HG03097 (cell line): Measurements from ENCODE around the gene PCDHGA9.
"Not testable (repeated sequence)": the region's sequence is repeated elsewhere in the genome, so short reads cannot be mapped to it uniquely, and the experiment has no call there.

Experiments
- ATAC-seq: cut with Tn5 transposase; IDR thresholded peaks from one replicate; pipeline ENCODE4 v1.9.1; 2021; ENCODE audit not compliant: unreplicated experiment, low FRiP score

PCDHGA9 gene

GRCh38 chr5:141402553-141403243 is at the start of gene PCDHGA9:
PCDHGA9 (plus strand) TSS chr5:141402778; CDS start chr5:141402953, 175 bp downstream.
- ATAC-seq, result no peak

DNA sequence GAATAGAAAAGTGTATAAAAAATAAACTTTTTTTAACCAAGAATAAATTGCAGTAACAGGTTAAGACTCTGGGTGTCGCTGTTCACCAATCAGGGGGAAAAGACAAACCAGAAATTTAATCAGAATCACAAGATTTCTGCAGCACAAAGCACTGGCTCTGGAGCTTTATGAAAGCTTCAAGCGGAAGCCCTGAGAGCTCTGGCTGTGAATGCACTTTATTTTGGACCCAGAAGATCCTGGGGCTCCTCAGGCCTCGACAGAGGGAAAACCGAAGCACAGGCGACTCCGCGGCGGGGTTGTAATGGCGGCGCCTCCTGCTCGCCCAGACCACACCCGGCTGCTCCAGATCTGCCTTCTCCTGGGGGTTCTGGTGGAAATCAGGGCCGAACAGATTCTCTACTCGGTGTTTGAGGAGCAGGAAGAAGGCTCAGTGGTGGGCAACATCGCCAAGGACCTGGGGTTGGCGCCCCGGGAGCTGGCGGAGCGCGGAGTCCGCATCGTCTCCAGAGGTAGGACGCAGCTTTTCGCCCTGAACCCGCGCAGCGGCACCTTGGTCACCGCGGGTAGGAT is 47.6 kb upstream of the PCDHGA9 start, which contains the start of gene PCDHGA4:
PCDHGA4 (plus strand) TSS at position 122 of the 570 bp plus-strand sequence; CDS start at position 209, 87 bp downstream.
- ATAC-seq, result no peak

DNA sequence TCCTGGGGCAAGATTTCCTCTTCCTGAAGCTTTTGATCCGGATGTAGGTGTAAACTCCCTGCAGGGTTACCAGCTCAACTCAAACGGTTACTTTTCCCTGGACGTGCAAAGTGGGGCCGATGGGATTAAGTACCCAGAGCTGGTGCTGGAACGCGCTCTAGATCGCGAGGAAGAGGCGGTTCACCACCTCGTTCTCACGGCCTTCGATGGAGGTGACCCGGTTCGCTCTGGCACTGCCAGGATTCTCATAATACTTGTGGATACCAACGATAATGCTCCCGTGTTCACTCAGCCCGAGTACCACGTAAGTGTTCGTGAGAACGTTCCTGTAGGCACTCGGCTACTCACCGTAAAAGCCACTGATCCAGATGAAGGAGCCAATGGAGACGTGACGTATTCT is 46.9 kb upstream of the PCDHGA9 start:
- ATAC-seq, result no peak

GRCh38 chr5:141356133-141356532 is 46.4 kb upstream of the PCDHGA9 start:
- ATAC-seq, result no peak

- ATAC-seq, result no peak
These were observed 45.6 kb upstream of the PCDHGA9 start for GRCh38 chr5:141356950-141357349.

- ATAC-seq, result no peak
These were observed 42.7 kb upstream of the PCDHGA9 start, which contains the start of gene PCDHGB2 for GRCh38 chr5:141359790-141360426. PCDHGB2 (plus strand) TSS chr5:141359994; CDS start chr5:141360136, 142 bp downstream.

- no peak for ATAC-seq
These were observed 41.9 kb upstream of the PCDHGA9 start for GRCh38 chr5:141360685-141361084.

- no peak for ATAC-seq
These were observed 39.9 kb upstream of the PCDHGA9 start for GRCh38 chr5:141362719-141363118.

DNA sequence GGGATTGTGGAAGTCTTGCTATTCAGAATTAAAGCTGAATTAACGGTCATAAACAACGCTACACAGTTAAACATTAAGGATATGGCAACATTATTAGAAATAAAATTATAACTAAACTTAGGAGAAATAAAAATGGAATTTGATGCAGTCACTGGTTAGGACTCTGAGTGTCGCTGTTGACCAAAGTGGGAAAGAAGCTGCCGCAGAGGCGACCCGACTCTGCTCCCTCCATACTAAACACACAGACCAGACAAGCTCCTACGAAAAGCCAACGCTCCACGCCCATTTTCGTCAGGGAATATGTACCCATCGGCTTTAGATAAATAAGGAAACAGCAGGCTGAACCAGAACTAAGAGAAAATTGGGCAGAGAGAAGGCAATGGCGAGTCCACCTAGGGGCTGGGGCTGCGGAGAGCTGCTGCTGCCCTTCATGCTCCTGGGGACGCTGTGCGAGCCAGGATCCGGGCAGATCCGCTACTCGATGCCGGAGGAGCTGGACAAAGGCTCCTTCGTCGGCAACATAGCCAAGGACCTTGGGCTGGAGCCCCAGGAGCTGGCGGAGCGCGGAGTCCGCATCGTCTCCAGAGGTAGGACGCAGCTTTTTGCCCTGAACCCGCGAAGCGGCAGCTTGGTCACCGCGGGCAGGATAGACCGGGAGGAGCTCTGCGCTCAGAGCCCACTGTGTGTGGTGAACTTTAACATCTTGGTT is 38.5 kb upstream of the PCDHGA9 start, which contains the start of gene PCDHGA5:
PCDHGA5 (plus strand) TSS at position 211 of the 709 bp plus-strand sequence; CDS start at position 380, 169 bp downstream.
- no peak for ATAC-seq

DNA sequence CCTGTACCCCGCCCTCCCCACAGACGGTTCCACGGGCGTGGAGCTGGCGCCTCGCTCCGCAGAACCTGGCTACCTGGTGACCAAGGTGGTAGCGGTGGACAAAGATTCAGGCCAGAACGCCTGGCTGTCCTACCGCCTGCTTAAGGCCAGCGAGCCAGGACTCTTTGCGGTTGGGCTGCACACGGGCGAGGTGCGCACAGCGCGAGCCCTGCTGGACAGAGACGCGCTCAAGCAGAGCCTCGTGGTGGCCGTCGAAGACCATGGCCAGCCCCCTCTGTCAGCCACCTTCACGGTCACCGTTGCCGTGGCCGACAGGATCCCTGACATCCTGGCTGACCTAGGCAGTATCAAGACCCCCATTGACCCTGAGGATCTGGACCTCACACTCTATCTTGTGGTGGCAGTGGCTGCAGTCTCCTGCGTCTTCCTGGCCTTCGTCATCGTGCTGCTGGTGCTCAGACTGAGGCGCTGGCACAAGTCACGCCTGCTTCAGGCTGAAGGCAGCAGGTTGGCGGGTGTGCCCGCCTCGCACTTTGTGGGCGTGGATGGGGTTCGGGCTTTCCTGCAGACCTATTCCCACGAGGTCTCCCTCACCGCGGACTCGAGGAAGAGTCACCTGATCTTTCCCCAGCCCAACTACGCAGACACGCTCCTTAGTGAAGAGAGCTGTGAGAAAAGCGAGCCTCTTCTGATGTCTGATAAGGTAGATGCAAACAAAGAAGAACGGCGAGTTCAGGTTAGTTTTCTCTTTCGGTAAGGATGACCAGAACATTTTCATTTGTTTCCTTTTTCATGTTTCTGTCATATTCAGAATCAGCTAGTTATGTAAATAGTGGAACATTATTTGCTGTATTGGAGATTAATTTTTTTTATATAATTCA is 36.3 kb upstream of the PCDHGA9 start:
- no peak for ATAC-seq

GRCh38 chr5:141369994-141370848 is 32.4 kb upstream of the PCDHGA9 start, which contains the start of gene PCDHGB3:
PCDHGB3 (plus strand) TSS chr5:141370242; CDS start chr5:141370395, 153 bp downstream.
- ATAC-seq, result peak; percentile 68

DNA sequence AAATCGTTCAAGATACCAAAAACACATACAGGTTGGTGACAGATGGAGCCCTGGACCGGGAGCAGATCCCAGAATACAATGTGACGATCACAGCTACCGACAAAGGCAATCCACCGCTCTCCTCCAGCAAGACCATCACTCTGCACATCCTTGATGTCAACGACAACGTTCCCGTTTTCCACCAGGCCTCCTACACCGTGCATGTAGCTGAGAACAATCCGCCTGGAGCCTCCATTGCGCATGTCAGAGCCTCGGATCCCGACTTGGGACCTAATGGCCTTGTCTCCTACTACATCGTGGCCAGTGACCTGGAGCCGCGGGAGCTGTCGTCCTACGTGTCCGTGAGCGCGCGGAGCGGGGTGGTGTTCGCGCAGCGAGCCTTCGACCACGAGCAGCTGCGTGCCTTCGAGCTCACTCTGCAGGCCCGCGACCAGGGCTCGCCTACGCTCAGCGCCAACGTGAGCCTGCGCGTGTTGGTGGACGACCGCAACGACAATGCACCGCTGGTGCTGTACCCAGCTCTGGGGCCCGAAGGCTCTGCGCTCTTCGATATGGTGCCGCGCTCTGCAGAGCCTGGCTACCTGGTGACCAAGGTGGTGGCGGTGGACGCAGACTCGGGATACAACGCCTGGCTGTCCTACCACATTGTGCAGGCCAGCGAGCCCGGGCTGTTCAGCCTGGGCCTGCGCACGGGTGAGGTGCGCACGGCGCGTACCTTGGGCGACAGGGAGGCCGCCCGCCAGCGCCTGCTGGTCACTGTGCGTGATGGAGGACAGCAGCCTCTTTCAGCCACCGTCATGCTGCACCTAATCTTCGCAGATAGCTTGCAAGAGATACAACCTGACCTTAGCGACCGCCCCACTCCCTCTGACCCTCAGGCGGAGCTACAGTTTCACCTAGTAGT is 30.8 kb upstream of the PCDHGA9 start:
- ATAC-seq, result no peak

DNA sequence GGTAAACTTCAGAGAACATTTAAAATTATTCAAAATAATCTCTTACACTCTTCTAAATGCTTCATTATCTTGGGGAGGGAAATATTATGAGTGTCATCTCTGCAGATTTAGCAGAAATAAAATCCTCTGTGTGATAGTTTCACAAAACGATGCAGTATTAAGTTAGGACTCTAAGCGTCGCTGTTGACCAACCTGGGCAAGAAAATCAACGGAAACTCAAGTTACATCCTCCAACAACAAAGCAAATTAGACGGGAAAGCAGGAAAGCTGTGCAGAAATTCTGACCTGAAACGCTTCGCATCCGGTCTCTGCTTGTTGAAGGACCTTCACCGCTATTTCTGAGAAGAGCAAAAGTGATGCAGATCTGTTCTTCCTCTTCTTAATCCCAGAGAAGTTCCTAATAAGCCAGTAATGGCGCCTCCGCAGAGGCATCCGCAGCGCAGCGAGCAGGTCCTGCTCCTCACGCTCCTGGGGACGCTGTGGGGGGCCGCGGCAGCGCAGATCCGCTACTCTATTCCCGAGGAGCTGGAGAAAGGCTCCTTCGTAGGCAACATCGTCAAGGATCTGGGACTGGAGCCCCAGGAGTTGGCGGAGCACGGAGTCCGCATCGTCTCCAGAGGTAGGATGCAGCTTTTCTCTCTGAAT is 28.8 kb upstream of the PCDHGA9 start, which contains the start of gene PCDHGA6:
PCDHGA6 (plus strand) TSS at position 219 of the 645 bp plus-strand sequence; CDS start at position 412, 193 bp downstream.
- no peak for ATAC-seq

DNA sequence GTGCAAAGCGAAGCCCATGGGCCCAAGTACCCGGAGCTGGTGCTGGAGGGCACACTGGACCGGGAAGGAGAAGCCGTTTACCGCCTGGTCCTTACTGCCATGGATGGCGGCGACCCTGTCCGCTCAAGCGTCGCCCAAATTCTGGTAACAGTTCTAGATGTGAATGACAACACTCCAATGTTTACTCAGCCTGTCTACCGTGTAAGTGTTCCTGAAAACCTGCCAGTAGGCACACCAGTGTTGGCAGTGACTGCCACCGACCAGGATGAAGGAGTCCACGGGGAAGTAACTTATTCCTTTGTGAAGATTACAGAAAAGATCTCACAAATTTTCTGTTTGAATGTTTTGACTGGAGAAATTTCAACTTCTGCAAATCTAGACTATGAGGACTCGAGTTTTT is 28.0 kb upstream of the PCDHGA9 start:
- no peak for ATAC-seq

DNA sequence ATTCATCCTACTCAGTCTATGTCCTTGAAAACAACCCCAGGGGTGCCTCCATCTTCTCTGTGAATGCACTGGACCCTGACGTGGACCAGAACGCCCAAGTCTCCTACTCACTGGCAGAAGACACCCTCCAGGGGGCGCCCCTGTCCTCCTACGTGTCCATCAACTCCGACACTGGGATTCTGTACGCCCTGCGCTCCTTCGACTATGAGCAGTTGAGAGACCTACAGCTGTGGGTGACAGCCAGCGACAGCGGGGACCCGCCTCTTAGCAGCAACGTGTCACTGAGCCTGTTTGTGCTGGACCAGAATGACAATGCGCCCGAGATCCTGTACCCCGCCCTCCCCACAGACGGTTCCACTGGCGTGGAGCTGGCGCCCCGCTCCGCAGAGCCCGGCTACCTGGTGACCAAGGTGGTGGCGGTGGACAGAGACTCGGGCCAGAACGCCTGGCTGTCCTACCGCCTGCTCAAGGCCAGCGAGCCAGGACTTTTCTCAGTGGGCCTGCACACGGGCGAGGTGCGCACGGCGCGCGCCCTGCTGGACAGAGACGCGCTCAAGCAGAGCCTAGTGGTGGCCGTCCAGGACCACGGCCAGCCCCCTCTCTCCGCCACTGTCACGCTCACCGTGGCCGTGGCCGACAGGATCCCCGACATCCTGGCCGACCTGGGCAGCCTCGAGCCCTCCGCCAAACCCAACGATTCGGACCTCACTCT is 27.0 kb upstream of the PCDHGA9 start:
- ATAC-seq, result not testable (repeated sequence)

GRCh38 chr5:141382469-141383294 is 19.9 kb upstream of the PCDHGA9 start, which contains the start of gene PCDHGA7:
PCDHGA7 (plus strand) TSS chr5:141382742; CDS start chr5:141382900, 158 bp downstream.
- ATAC-seq, result no peak
